ENCODE results near the gene TBC1D5. TPM values are rescaled to one million over a fixed set of nuclear protein-coding genes. Genes with fewer than 3 reads are reported as not detected.
A peak's percentile ranks its signal among the peaks of the same experiment; 100 is the strongest.

The TBC1D5 gene
- total and polyA plus RNA-seq, 2 of the 4 experiments (the other 2 are of a cell fraction): 16.4 to 57.0 TPM

DNA sequence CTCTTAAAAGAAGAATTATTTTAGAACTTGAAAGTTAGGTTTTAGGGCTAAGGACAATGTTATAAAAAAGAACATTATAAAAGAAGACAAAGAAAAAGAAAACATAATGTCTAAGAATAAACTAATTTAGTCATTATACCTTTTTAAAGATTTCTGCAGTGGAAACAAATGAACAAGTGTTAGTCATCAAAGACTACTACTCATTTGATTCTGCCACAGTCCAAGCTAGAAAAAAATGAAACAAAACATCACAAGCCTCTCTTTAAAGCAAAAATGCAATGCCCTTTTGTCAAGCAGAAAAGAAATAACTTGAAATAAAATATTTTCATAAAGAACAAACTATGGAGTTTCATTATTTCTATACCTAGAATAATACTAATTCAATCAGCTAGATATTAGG is 102.0 kb downstream of the TBC1D5 start:
- no peak for ATAC-seq (ENCODE audit: low read depth)
- no peak for TF ChIP-seq FOS (IDR thresholded peaks at IDR 0.05; ENCODE audit: low read depth, low read length)
- TF ChIP-seq RAD21 (IDR thresholded peaks at IDR 0.05; ENCODE audit: low read length): no peak
- no peak for TF ChIP-seq NFE2L2 (IDR thresholded peaks at IDR 0.05; ENCODE audit: low read depth, low read length)
- TF ChIP-seq USF2 (IDR thresholded peaks at IDR 0.05; ENCODE audit: low read depth, low read length): no peak
- no peak for TF ChIP-seq MAZ (IDR thresholded peaks at IDR 0.05; ENCODE audit: borderline replicate concordance, low read depth, low read length)
- H2BK20ac ChIP-seq (ENCODE audit: low read depth, low read length): no peak overlapping the region
- no peak overlapping the region for H2AK9ac ChIP-seq (replicated peaks; ENCODE audit: low read depth, low read length, poor library complexity)
- H3K14ac ChIP-seq (replicated peaks; ENCODE audit: low read depth, low read length): no peak overlapping the region
- H3K9me1 ChIP-seq (ENCODE audit: insufficient read depth, low read length): no peaks in the 10 kb centered on the region
- no peak overlapping the region for H4K91ac ChIP-seq (ENCODE audit: insufficient read depth, low read depth, low read length)
- peak; percentile 52 for DNase-seq
- H3K9ac ChIP-seq (ENCODE audit: low read depth, low read length): no peak overlapping the region
- no peak overlapping the region for H3K27ac ChIP-seq (ENCODE audit: insufficient read depth, low read length)
- in situ Hi-C loops (cut with MboI; ENCODE audit: low sequenced_read_pairs) (loop anchor here (10.0 to 25.0 kb wide), 2 partner anchors 194 to 472 kb away; no protein-coding TSS in a partner anchor), dilution Hi-C loops (cut with HindIII; ENCODE audit: low sequenced_read_pairs, unreplicated experiment) (no loop called here), intact Hi-C loops (cut with micrococcal nuclease) (loop anchor here (5.0 kb wide), 2 partner anchors 153 to 208 kb away; no protein-coding TSS in a partner anchor)
- H3K27me3 ChIP-seq (ENCODE audit: control insufficient read depth, insufficient read depth, low read length): no peaks in the 10 kb centered on the region
- H3K18ac ChIP-seq (ENCODE audit: low read depth, low read length): no peak overlapping the region
- no peak overlapping the region for H3K56ac ChIP-seq (ENCODE audit: extremely low read depth, insufficient read depth, low read length)
- CTCF ChIA-PET: no interaction called here
- no peaks in the 10 kb centered on the region for H3K9me3 ChIP-seq (ENCODE audit: control insufficient read depth, insufficient read depth, low read length)
- no peak overlapping the region for H3K4me2 ChIP-seq (ENCODE audit: low read depth, low read length)
- POLR2A ChIA-PET (ENCODE audit: unreplicated experiment): no interaction called here
- no peak overlapping the region for H4K8ac ChIP-seq (ENCODE audit: low read depth in 2 of 2, low read length in 2 of 2)
- H4K5ac ChIP-seq (ENCODE audit: low read depth, low read length): no peak overlapping the region
- H2BK120ac ChIP-seq (ENCODE audit: low read depth, low read length): no peak overlapping the region
- H3K36me3 ChIP-seq (ENCODE audit: control insufficient read depth, insufficient read depth, low read length): no peaks in the 10 kb centered on the region
- no peak overlapping the region for H3K23ac ChIP-seq (ENCODE audit: low read depth, low read length)
- no peak overlapping the region for H3K4ac ChIP-seq (ENCODE audit: low read depth, low read length)
- peak overlapping the region; percentile 44 for H2BK5ac ChIP-seq (ENCODE audit: low read depth, low read length, poor library complexity, severe bottlenecking)
- H4K20me1 ChIP-seq (ENCODE audit: insufficient read depth, low read length): no peaks in the 10 kb centered on the region; the same call in 1 of the 2 replicates
- H2AK5ac ChIP-seq (ENCODE audit: low read depth, low read length): no peak overlapping the region
- peaks cover 2% of the 10 kb centered on the region for H3K4me1 ChIP-seq (ENCODE audit: control insufficient read depth, insufficient read depth, low read length)
- no peak overlapping the region for H3K4me3 ChIP-seq (ENCODE audit: insufficient read depth, low read depth, low read length)
- no peak overlapping the region for H2BK15ac ChIP-seq (ENCODE audit: low read depth, low read length)
- no TSS peak for BruUV-seq (replicated peaks)
- H2AFZ ChIP-seq (replicated peaks; ENCODE audit: low read length, poor library complexity): no peak overlapping the region
- H3K79me1 ChIP-seq (ENCODE audit: low read depth in 1 of 2, low read length in 2 of 2): peaks cover 2 to 6% of the 10 kb centered on the region in 2 experiments; a peak in 2 of 4 replicates

All from IMR-90 (cell line).